ENCODE data around the gene TLR6.

TLR6 gene

DNA sequence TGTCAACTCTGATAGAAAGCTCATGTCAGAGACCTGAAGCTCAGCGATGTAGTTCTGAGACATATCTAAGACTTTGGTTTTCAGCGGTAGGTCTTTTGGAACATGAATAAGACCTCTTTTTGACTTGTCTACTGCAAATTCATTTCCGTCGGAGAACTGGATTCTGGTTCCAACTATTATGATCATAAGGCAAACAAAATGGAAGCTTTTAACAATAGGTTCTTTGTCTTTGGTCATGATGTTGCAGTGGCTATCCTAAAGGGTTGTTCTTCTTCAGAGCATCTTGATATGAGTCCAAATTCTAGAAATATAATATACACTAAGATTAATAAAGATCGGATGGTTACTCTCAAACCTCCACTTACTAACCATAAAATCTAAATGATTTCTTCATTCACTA lies 27.4 kb downstream of the TLR6 start:
- H3K36me3 ChIP-seq (ENCODE audit: control insufficient read depth, insufficient read depth, low read length): no peaks in the 10 kb centered on the region
- H3K27me3 ChIP-seq (replicated peaks; ENCODE audit: control insufficient read depth, insufficient read depth, low read length, poor library complexity, severe bottlenecking): no peaks in the 10 kb centered on the region
- H3K27ac ChIP-seq (ENCODE audit: insufficient read depth, low read length, poor library complexity, severe bottlenecking): no peak overlapping the region
- no peaks in the 10 kb centered on the region for H3K9me3 ChIP-seq (ENCODE audit: control insufficient read depth, low read length)
- no peaks in the 10 kb centered on the region for H3K4me1 ChIP-seq (ENCODE audit: control insufficient read depth, insufficient read depth, low read length, poor library complexity, severe bottlenecking)
- DNase-seq: no peak
- H3K4me3 ChIP-seq (ENCODE audit: insufficient read depth, low read depth, low read length, poor library complexity, severe bottlenecking): no peak overlapping the region

DNA sequence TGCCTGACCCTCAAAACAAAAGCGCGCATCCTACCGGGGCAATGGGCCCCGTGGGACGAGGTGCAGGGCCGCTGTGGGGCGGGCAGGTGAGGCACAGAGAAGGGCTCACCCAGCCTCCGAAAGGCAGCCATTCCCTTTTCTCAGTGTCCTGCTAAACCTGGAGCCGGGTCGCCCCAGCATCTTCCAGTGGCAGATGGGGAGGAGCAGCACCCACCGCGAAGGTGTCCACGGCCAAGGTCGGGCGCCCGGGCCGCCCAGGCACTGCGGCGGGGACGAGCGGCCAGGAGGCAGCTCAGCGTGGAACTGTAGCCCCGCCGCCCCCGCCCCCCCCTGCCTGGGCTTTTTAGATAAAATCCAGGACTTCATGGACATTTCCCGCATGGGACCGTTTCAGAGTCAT lies 32.9 kb downstream of the TLR6 start:
- H3K9me3 ChIP-seq (ENCODE audit: control insufficient read depth, low read length): no peaks in the 10 kb centered on the region
- no peaks in the 10 kb centered on the region for H3K36me3 ChIP-seq (ENCODE audit: control insufficient read depth, insufficient read depth, low read length)
- no peaks in the 10 kb centered on the region for H3K4me1 ChIP-seq (ENCODE audit: control insufficient read depth, insufficient read depth, low read length, poor library complexity, severe bottlenecking)
- DNase-seq: no peak
- no peak overlapping the region for H3K27ac ChIP-seq (ENCODE audit: insufficient read depth, low read length, poor library complexity, severe bottlenecking)
- H3K27me3 ChIP-seq (replicated peaks; ENCODE audit: control insufficient read depth, insufficient read depth, low read length, poor library complexity, severe bottlenecking): no peaks in the 10 kb centered on the region
- H3K4me3 ChIP-seq (ENCODE audit: insufficient read depth, low read depth, low read length, poor library complexity, severe bottlenecking): no peak overlapping the region

DNA sequence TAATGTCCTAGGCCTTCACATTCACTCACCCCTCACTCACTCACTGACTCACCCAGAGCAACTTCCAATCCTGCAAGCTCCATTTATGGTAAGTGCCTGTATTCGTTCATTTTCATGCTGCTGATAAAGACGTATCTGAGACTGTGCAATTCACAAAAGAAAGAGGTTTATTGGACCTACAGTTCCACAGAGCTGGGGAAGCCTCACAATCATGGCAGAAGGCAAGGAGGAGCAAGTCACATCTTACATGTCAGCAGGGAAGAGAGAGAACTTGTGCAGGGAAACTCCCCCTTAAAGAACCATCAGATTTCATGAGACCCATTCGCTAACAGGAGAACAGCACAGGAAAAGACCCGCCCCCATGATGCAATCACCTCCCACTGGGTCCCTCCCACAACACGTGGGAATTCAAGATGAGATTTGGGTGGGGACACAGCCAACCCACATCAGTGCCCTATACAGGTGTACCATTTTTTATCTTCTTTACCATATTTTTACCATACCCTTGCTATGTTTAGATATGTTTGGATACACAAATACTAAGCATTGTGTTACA lies 33.8 kb downstream of the TLR6 start:
- Histone ChIP-seq H3K4me1 (ENCODE audit: control insufficient read depth, insufficient read depth, low read length, poor library complexity, severe bottlenecking) (no peaks in the 10 kb centered on the region), H3K27ac (ENCODE audit: insufficient read depth, low read length, poor library complexity, severe bottlenecking) (no peak overlapping the region), H3K4me3 (ENCODE audit: insufficient read depth, low read depth, low read length, poor library complexity, severe bottlenecking) (no peak overlapping the region), H3K27me3 (replicated peaks; ENCODE audit: control insufficient read depth, insufficient read depth, low read length, poor library complexity, severe bottlenecking) (no peaks in the 10 kb centered on the region), H3K36me3 (ENCODE audit: control insufficient read depth, insufficient read depth, low read length) (no peaks in the 10 kb centered on the region), H3K9me3 (ENCODE audit: control insufficient read depth, low read length) (no peaks in the 10 kb centered on the region)
- DNase-seq: no peak

DNA sequence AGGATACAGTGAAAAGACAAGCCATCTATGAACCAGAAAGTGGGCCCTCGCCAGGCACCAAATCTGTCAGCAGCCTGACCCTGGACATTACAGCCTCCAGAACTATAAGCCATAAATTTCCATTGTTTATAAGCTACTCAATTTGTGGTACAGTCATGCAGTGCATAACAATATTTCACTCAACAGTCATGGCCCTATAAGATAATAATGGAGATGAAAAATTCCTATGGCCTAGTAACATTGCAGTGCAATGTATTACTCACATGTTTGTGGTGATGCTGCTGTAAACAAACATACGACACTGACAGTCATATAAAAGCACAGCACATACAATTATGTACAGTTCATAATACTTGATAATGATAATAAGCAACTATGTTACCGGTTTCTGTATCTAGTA lies 34.9 kb downstream of the TLR6 start:
- no peaks in the 10 kb centered on the region for H3K9me3 ChIP-seq (ENCODE audit: control insufficient read depth, low read length)
- no peak overlapping the region for H3K4me3 ChIP-seq (ENCODE audit: insufficient read depth, low read depth, low read length, poor library complexity, severe bottlenecking)
- no peak overlapping the region for H3K27ac ChIP-seq (ENCODE audit: insufficient read depth, low read length, poor library complexity, severe bottlenecking)
- DNase-seq: no peak
- H3K4me1 ChIP-seq (ENCODE audit: control insufficient read depth, insufficient read depth, low read length, poor library complexity, severe bottlenecking): no peaks in the 10 kb centered on the region
- H3K36me3 ChIP-seq (ENCODE audit: control insufficient read depth, insufficient read depth, low read length): no peaks in the 10 kb centered on the region
- no peaks in the 10 kb centered on the region for H3K27me3 ChIP-seq (replicated peaks; ENCODE audit: control insufficient read depth, insufficient read depth, low read length, poor library complexity, severe bottlenecking)

DNA sequence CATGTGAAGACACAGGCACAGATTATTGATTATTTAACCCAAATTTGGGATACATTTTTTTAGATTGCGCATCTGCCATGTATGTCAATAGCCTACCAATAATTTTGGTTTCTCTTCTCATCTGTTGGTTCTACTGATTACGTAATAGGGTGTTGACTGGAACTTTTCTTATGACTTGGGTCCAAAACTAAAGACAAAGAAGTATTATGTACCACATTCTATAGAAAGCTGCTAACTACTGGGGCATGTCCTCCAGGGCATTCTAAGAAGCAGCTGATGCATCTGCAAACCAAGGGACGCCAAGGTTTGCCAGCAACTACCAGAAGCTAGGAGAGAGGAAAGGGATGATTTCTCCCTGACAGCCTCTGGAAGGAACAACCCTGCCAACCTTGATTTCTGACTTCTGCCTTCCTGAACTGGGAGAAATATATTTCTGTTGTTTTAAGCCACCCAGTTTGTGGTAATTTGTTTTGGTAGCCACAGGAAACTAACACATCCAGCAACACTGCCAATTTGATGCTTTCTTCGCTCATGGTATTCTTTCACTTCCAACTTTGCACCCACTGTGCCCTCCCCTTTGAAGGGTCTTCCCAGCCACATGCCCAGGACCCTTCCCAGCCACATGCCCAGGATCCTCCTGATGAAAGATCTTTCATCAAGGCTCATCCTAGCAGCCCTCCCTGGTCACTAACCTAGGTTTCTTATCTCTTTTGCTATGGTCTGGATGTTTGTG lies 36.1 kb downstream of the TLR6 start:
- Histone ChIP-seq H3K4me1 (ENCODE audit: control insufficient read depth, insufficient read depth, low read length, poor library complexity, severe bottlenecking) (no peaks in the 10 kb centered on the region), H3K27me3 (replicated peaks; ENCODE audit: control insufficient read depth, insufficient read depth, low read length, poor library complexity, severe bottlenecking) (no peaks in the 10 kb centered on the region), H3K36me3 (ENCODE audit: control insufficient read depth, insufficient read depth, low read length) (no peaks in the 10 kb centered on the region), H3K4me3 (ENCODE audit: insufficient read depth, low read depth, low read length, poor library complexity, severe bottlenecking) (no peak overlapping the region), H3K9me3 (ENCODE audit: control insufficient read depth, low read length) (no peaks in the 10 kb centered on the region), H3K27ac (ENCODE audit: insufficient read depth, low read length, poor library complexity, severe bottlenecking) (no peak overlapping the region)
- DNase-seq: no peak

DNA sequence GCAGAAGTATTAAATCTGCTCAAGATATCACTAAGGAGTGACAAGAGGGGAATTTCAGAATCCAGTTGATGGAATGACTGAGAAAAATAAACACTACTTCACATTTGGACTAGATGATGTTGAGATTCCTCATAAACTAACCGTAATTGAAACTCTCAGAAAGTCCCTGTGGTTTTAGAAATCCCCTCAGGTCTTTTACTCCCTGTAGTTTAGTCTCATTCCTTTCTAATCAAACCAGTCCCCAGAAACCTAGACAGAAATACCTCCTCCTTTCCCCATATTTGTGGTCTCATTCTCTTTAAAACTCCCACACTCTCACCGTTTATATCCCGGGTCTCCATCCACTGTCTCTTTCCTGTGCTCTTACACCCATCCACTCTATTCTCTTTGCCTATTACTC lies 37.0 kb downstream of the TLR6 start:
- H3K27ac ChIP-seq (ENCODE audit: insufficient read depth, low read length, poor library complexity, severe bottlenecking): no peak overlapping the region
- no peaks in the 10 kb centered on the region for H3K9me3 ChIP-seq (ENCODE audit: control insufficient read depth, low read length)
- no peaks in the 10 kb centered on the region for H3K27me3 ChIP-seq (replicated peaks; ENCODE audit: control insufficient read depth, insufficient read depth, low read length, poor library complexity, severe bottlenecking)
- no peaks in the 10 kb centered on the region for H3K4me1 ChIP-seq (ENCODE audit: control insufficient read depth, insufficient read depth, low read length, poor library complexity, severe bottlenecking)
- no peaks in the 10 kb centered on the region for H3K36me3 ChIP-seq (ENCODE audit: control insufficient read depth, insufficient read depth, low read length)
- no peak for DNase-seq
- no peak overlapping the region for H3K4me3 ChIP-seq (ENCODE audit: insufficient read depth, low read depth, low read length, poor library complexity, severe bottlenecking)

DNA sequence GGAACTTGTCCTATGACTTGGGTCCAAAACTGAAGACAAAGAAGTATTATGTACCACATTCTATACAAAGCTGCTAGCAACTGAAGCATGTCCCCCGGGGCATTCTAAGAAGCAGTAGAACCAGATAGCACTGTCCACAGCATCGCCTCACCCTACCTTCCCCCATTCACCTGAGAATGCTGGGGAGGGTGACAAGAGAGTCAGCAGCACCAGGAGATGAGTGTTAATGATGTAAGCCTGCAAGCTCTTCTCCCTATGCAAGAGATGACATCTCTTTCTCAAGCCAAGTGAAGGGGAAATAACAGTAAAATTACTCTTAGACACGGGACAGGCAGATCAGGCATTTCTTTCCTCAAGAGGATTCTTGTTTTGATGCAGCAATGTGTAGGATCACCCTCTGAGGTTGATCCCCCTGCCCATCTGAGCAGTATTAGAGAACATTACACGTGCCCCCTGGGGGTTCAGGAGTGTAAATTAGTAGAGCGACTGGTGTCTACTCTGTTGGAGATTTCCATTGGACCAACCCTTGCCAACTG lies 38.1 kb downstream of the TLR6 start:
- Histone ChIP-seq H3K4me3 (ENCODE audit: insufficient read depth, low read depth, low read length, poor library complexity, severe bottlenecking) (no peak overlapping the region), H3K27me3 (replicated peaks; ENCODE audit: control insufficient read depth, insufficient read depth, low read length, poor library complexity, severe bottlenecking) (no peaks in the 10 kb centered on the region), H3K36me3 (ENCODE audit: control insufficient read depth, insufficient read depth, low read length) (no peaks in the 10 kb centered on the region), H3K9me3 (ENCODE audit: control insufficient read depth, low read length) (no peaks in the 10 kb centered on the region), H3K27ac (ENCODE audit: insufficient read depth, low read length, poor library complexity, severe bottlenecking) (no peak overlapping the region), H3K4me1 (ENCODE audit: control insufficient read depth, insufficient read depth, low read length, poor library complexity, severe bottlenecking) (no peaks in the 10 kb centered on the region)
- DNase-seq: no peak

DNA sequence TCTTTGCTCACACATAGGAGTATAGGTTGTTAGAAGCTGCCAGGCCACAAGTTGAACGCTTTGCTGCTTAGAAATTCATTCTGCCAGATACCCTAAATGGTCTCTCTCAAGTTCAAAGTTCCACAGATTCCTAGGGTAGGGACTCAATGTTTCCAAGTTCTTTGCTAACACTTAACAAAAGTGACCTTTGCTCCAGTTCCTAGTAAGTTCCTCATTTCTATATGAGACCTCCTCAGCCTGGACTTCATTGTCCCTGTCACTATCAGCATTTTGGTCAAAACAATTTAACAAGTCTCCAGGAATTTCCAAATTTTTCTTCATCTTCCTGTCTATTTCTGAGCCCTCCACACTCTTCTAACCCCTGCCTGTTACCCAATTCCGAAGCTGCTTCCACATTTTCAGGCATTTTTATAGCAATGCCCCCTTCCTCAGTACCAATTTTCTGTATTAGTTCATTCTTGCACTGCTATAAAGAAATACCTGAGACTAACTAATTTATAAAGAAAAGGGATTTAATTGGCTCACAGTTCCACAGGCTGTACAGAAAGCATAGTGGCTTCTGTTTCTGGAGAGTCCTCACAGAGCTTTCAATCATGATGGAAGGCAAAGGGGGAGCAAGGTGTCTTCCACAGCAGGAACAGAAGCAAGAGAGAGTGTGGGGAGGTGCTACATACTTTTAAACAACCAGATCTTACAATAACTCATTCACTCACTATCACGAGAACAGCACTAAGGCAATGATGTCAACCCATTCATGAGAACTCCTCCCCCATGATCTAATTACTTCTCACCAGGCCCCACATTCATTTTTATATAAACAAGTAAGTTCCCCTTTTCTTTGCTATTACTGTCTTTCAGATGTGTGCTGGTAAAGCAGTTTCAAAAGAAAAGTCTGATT lies 40.5 kb downstream of the TLR6 start:
- no peaks in the 10 kb centered on the region for H3K9me3 ChIP-seq (ENCODE audit: control insufficient read depth, low read length)
- no peaks in the 10 kb centered on the region for H3K4me1 ChIP-seq (ENCODE audit: control insufficient read depth, insufficient read depth, low read length, poor library complexity, severe bottlenecking)
- no peak overlapping the region for H3K27ac ChIP-seq (ENCODE audit: insufficient read depth, low read length, poor library complexity, severe bottlenecking)
- H3K27me3 ChIP-seq (replicated peaks; ENCODE audit: control insufficient read depth, insufficient read depth, low read length, poor library complexity, severe bottlenecking): no peaks in the 10 kb centered on the region
- H3K4me3 ChIP-seq (ENCODE audit: insufficient read depth, low read depth, low read length, poor library complexity, severe bottlenecking): no peak overlapping the region
- no peaks in the 10 kb centered on the region for H3K36me3 ChIP-seq (ENCODE audit: control insufficient read depth, insufficient read depth, low read length)
- no peak for DNase-seq

DNA sequence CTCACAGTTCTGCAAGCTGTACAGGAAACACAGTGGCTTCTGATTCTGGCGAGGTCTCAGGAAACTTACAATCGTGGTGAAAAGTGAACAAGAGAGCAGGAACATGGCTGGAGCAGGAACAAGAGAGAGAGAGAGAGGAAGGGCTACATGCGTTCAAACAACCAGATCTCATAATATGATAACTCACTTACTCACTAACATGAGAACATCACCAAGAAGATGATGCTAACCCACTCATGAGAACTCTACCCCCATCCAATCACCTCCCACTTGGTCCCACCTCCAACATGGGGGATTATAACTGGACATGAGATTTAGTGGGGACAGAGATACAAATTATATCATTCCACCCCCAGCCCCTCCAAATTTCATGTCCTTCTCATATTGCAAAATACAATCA lies 42.2 kb downstream of the TLR6 start:
- no peak overlapping the region for H3K27ac ChIP-seq (ENCODE audit: insufficient read depth, low read length, poor library complexity, severe bottlenecking)
- no peak overlapping the region for H3K4me3 ChIP-seq (ENCODE audit: insufficient read depth, low read depth, low read length, poor library complexity, severe bottlenecking)
- H3K27me3 ChIP-seq (replicated peaks; ENCODE audit: control insufficient read depth, insufficient read depth, low read length, poor library complexity, severe bottlenecking): no peaks in the 10 kb centered on the region
- DNase-seq: no peak
- no peaks in the 10 kb centered on the region for H3K9me3 ChIP-seq (ENCODE audit: control insufficient read depth, low read length)
- no peaks in the 10 kb centered on the region for H3K4me1 ChIP-seq (ENCODE audit: control insufficient read depth, insufficient read depth, low read length, poor library complexity, severe bottlenecking)
- H3K36me3 ChIP-seq (ENCODE audit: control insufficient read depth, insufficient read depth, low read length): no peaks in the 10 kb centered on the region

DNA sequence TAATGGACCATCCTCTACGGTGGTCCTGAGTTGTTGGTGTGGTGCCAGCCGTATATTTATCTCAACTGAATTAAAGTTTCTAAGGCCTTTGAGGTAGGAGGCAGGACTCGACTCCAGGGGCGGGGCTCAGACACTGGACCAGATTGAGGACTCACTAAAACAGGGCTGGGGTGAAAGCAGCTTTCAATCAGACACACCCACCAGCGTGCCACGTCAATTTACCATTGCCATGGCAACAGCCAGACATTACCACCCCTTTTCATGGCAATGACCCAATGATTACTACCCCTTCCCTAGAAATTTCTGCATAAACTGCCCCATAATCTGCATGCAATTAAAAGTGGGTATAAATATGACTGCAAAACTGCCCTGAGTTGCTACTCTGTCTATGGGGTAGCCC lies 45.3 kb downstream of the TLR6 start:
- no peaks in the 10 kb centered on the region for H3K9me3 ChIP-seq (ENCODE audit: control insufficient read depth, low read length)
- H3K4me3 ChIP-seq (ENCODE audit: insufficient read depth, low read depth, low read length, poor library complexity, severe bottlenecking): no peak overlapping the region
- no peaks in the 10 kb centered on the region for H3K27me3 ChIP-seq (replicated peaks; ENCODE audit: control insufficient read depth, insufficient read depth, low read length, poor library complexity, severe bottlenecking)
- no peaks in the 10 kb centered on the region for H3K4me1 ChIP-seq (ENCODE audit: control insufficient read depth, insufficient read depth, low read length, poor library complexity, severe bottlenecking)
- H3K36me3 ChIP-seq (ENCODE audit: control insufficient read depth, insufficient read depth, low read length): no peaks in the 10 kb centered on the region
- no peak overlapping the region for H3K27ac ChIP-seq (ENCODE audit: insufficient read depth, low read length, poor library complexity, severe bottlenecking)
- no peak for DNase-seq

Measured in effector memory CD4-positive, alpha-beta T cell (primary cell).